ENCODE measurements around the gene DIP2A.

Gene DIP2A

GRCh38 chr21:46549650-46550049 lies 91.0 kb downstream of the DIP2A start:
- Histone ChIP-seq H3K27ac (ENCODE audit: low read depth, low read length) (no peak overlapping the region), H3K4me3 (ENCODE audit: low read length) (no peak overlapping the region), H3K79me2 (ENCODE audit: control insufficient read depth, low read length) (no peaks in the 10 kb centered on the region), H3K36me3 (ENCODE audit: control insufficient read depth, low read length) (peaks cover 9% of the 10 kb centered on the region; the same call in 1 of the 2 replicates), H3F3A (ENCODE audit: control insufficient read depth, insufficient read depth) (0 out of 2 replicates have a peak, but pooled peaks cover 2% of the 10 kb centered on the region), H3K27me3 (ENCODE audit: control insufficient read depth, low read length) (no peaks in the 10 kb centered on the region), H3K4me2 (ENCODE audit: low read length) (no peak overlapping the region), H3K4me1 (ENCODE audit: control insufficient read depth, low read length) (peaks cover 19% of the 10 kb centered on the region), H3K9me3 (ENCODE audit: control insufficient read depth, insufficient read depth, low read length) (no peaks in the 10 kb centered on the region), H4K20me1 (ENCODE audit: control insufficient read depth, insufficient read depth, low read depth, low read length) (no peaks in the 10 kb centered on the region), H3K9me2 (replicated peaks; ENCODE audit: control insufficient read depth, low read length) (no peaks in the 10 kb centered on the region)
- TF ChIP-seq, protein P1, sequence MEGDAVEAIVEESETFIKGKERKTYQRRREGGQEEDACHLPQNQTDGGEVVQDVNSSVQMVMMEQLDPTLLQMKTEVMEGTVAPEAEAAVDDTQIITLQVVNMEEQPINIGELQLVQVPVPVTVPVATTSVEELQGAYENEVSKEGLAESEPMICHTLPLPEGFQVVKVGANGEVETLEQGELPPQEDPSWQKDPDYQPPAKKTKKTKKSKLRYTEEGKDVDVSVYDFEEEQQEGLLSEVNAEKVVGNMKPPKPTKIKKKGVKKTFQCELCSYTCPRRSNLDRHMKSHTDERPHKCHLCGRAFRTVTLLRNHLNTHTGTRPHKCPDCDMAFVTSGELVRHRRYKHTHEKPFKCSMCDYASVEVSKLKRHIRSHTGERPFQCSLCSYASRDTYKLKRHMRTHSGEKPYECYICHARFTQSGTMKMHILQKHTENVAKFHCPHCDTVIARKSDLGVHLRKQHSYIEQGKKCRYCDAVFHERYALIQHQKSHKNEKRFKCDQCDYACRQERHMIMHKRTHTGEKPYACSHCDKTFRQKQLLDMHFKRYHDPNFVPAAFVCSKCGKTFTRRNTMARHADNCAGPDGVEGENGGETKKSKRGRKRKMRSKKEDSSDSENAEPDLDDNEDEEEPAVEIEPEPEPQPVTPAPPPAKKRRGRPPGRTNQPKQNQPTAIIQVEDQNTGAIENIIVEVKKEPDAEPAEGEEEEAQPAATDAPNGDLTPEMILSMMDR (IDR thresholded peaks at IDR 0.05; ENCODE audit: low read depth, low read length, poor library complexity, severe bottlenecking): no peak
- TF ChIP-seq EZH2phosphoT487 (IDR thresholded peaks at IDR 0.05; ENCODE audit: borderline replicate concordance, low read length): no peak

GRCh38 chr21:46550116-46550941 lies 91.6 kb downstream of the DIP2A start:
- no peak overlapping the region for H3K4me2 ChIP-seq (ENCODE audit: low read length)
- peaks cover 19% of the 10 kb centered on the region for H3K4me1 ChIP-seq (ENCODE audit: control insufficient read depth, low read length)
- no peak overlapping the region for H3K4me3 ChIP-seq (ENCODE audit: low read length)
- peaks cover 9% of the 10 kb centered on the region; the same call in 1 of the 2 replicates for H3K36me3 ChIP-seq (ENCODE audit: control insufficient read depth, low read length)
- TF ChIP-seq EZH2phosphoT487 (IDR thresholded peaks at IDR 0.05; ENCODE audit: borderline replicate concordance, low read length): no peak
- TF ChIP-seq, protein P1 (IDR thresholded peaks at IDR 0.05; ENCODE audit: low read depth, low read length, poor library complexity, severe bottlenecking): no peak
- H3K79me2 ChIP-seq (ENCODE audit: control insufficient read depth, low read length): no peaks in the 10 kb centered on the region
- H3K9me2 ChIP-seq (replicated peaks; ENCODE audit: control insufficient read depth, low read length): no peaks in the 10 kb centered on the region
- no peaks in the 10 kb centered on the region for H4K20me1 ChIP-seq (ENCODE audit: control insufficient read depth, insufficient read depth, low read depth, low read length)
- H3K27me3 ChIP-seq (ENCODE audit: control insufficient read depth, low read length): no peaks in the 10 kb centered on the region
- H3F3A ChIP-seq (ENCODE audit: control insufficient read depth, insufficient read depth): 0 out of 2 replicates have a peak, but pooled peaks cover 2% of the 10 kb centered on the region
- no peaks in the 10 kb centered on the region for H3K9me3 ChIP-seq (ENCODE audit: control insufficient read depth, insufficient read depth, low read length)
- H3K27ac ChIP-seq (ENCODE audit: low read depth, low read length): no peak overlapping the region

- H3K36me3 ChIP-seq (ENCODE audit: control insufficient read depth, low read length): 0 out of 2 replicates have a peak, but pooled peaks cover 3% of the 10 kb centered on the region
- H3K27ac ChIP-seq (ENCODE audit: low read depth, low read length): no peak overlapping the region
- H3K4me2 ChIP-seq (ENCODE audit: low read length): peak overlapping the region; percentile 61
Observed at GRCh38 chr21:46551636-46552241, 93.0 kb downstream of the DIP2A start.

More at GRCh38 chr21:46551636-46552241, 93.0 kb downstream of the DIP2A start:
- Histone ChIP-seq H3K4me1 (ENCODE audit: control insufficient read depth, low read length) (peaks cover 19% of the 10 kb centered on the region), H4K20me1 (ENCODE audit: control insufficient read depth, insufficient read depth, low read depth, low read length) (no peaks in the 10 kb centered on the region), H3K9me3 (ENCODE audit: control insufficient read depth, insufficient read depth, low read length) (no peaks in the 10 kb centered on the region), H3K9me2 (replicated peaks; ENCODE audit: control insufficient read depth, low read length) (no peaks in the 10 kb centered on the region), H3K27me3 (ENCODE audit: control insufficient read depth, low read length) (no peaks in the 10 kb centered on the region), H3K79me2 (ENCODE audit: control insufficient read depth, low read length) (no peaks in the 10 kb centered on the region), H3F3A (ENCODE audit: control insufficient read depth, insufficient read depth) (0 out of 2 replicates have a peak, but pooled peaks cover 2% of the 10 kb centered on the region), H3K4me3 (ENCODE audit: low read length) (peak overlapping the region; percentile 50)
- TF ChIP-seq, protein P1 (IDR thresholded peaks at IDR 0.05; ENCODE audit: low read depth, low read length, poor library complexity, severe bottlenecking): peak; percentile 36
- no peak for TF ChIP-seq EZH2phosphoT487 (IDR thresholded peaks at IDR 0.05; ENCODE audit: borderline replicate concordance, low read length)
